Adrenal gland (tissue), 12 donors: ENCODE results near the gene ST3GAL3. TPM values are rescaled to one million over a fixed set of nuclear protein-coding genes. Genes with fewer than 3 reads are reported as not detected.
"Not testable (repeated sequence)": the region's sequence is repeated elsewhere in the genome, so short reads cannot be mapped to it uniquely, and the experiment has no call there.

Source experiments
- DNase-seq, 7 donors: peaks; one replicate each; pipeline ENCODE4 v3.0.0-alpha.2; 2019 to 2020
- H3K27ac ChIP-seq, 5 donors: fragments of 200-600 bp; sonication (generic) in 4 of 5; 1 replicate in 3 of 5; 2 replicates in 2 of 5; pipeline versions ENCODE4 v1.5.1 to v1.8.0; 2016 to 2020; ENCODE audit warnings: mild to moderate bottlenecking in 1 of 5
- H3K27me3 ChIP-seq: fragments of 200-600 bp; 2 replicates; pipeline ENCODE4 v1.8.0; 2021
- H3K36me3 ChIP-seq, 2 donors: fragments of 200-600 bp; replicated peaks in 1 of 2; 1 replicate in 1 of 2; 2 replicates in 1 of 2; pipeline versions ENCODE4 v1.5.1 to v1.8.0; 2018 to 2022
- H3K4me1 ChIP-seq, 2 donors: fragments of 200-600 bp; replicated peaks in 1 of 2; 1 replicate in 1 of 2; 2 replicates in 1 of 2; pipeline versions ENCODE4 v1.5.1 to v1.8.0; 2018 to 2021
- H3K4me3 ChIP-seq, 4 donors: fragments of 200-600 bp; sonication (generic) in 3 of 4; one replicate each; pipeline ENCODE4 v1.5.1; 2016 to 2018
- H3K9me3 ChIP-seq, 3 donors: fragments of 200-600 bp; sonication (generic) in 1 of 3; replicated peaks in 1 of 3; 1 replicate in 2 of 3; 2 replicates in 1 of 3; pipeline versions ENCODE4 v1.5.1 to v1.8.0; 2016 to 2021
- CTCF ChIP-seq, 6 experiments: fragments of 450-650 bp in 4 of 6; fragments of 200-600 bp in 2 of 6; sonication (generic) in 1 of 6; IDR thresholded peaks; 1 replicate in 5 of 6; 2 replicates in 1 of 6; pipeline versions ENCODE4 v1.5.1 to v1.8.0; 2016 to 2021; ENCODE audit warnings: antibody characterized with exemption in 6 of 6, mild to moderate bottlenecking in 2 of 6, moderate library complexity in 1 of 6
- POLR2A ChIP-seq, 2 donors: fragments of 450-650 bp; IDR thresholded peaks; one replicate each; pipeline ENCODE4 v1.6.1; 2017; ENCODE audit warnings: antibody characterized with exemption in 2 of 2, mild to moderate bottlenecking in 2 of 2, moderate library complexity in 1 of 2
- WGBS, 4 donors: extraction: QIAGEN DNeasy Blood & Tissue Kit in 2 of 4; methylation state at CpG; one replicate each; pipeline versions ENCODE4 v1.1.5 to v1.1.7; 2013 to 2017; 5-methylcytosine and 5-hydroxymethylcytosine counted together
- intact Hi-C, 2 donors: fragments of 100-400 bp; cut with DNase I; formaldehyde crosslinking; loops; one replicate each; pipeline versions ENCODE4 v1.14.1 to v1.15.0; 2022 to 2023
- polyA plus RNA-seq, 3 donors: library from polyadenylated mRNA; stranded (reverse); fragments of 200-250 nt in 2 of 3; fragments of 350-450 nt in 1 of 3; fragmentation: Illumina TruSeq in 1 of 3; extraction: RNeasy Lipid Tissue Mini Kit (QIAGEN cat#74804) in 1 of 3; gene quantifications; one replicate each; pipeline ENCODE4 v1.2.3, GENCODE V29; 2013 to 2014
- total RNA-seq, 9 donors: library from RNA; depleted of rRNA in 4 of 9; stranded (reverse); fragments of >200 nt in 4 of 9; fragments of 120-200 nt in 1 of 9; fragmentation: NEBNext Ultra II Directional in 1 of 9; extraction: Animal tissue kit (Norgen Biotek cat#: 25700) in 1 of 9; gene quantifications; one replicate each; pipeline versions ENCODE4 v1.1.0 to v1.2.4, GENCODE V29; 2013 to 2023
- donor health status: healthy with polysubstance abuse.
- donor health status: Bipolar disorder and iron deficiency.
- donor health status: DM: yes; HTN: yes; CAD: no.
- donor health status: DM: no; HTN: no; CAD: no.
- donor health status: DM: no; HTN: no; CAD: no.
- donor health status: DM: yes; HTN: yes; CAD: no.

The ST3GAL3 gene
- total and polyA plus RNA-seq, 12 donors, result 15.6 to 47.5 (median 27.7) TPM

GRCh38 chr1:43776043-43776761 lies 68.9 kb downstream of the ST3GAL3 start:
- Histone ChIP-seq H3K9me3 (no peaks in the 10 kb centered on the region), H3K4me1 (peaks cover 0 to 7% of the 10 kb centered on the region in 2 donors), H3K27me3 (no peaks in the 10 kb centered on the region), H3K36me3 (no peaks in the 10 kb centered on the region), H3K27ac (no peak overlapping the region), H3K4me3 (no peak overlapping the region)
- intact Hi-C loops, result no loop called here
- WGBS, 4 donors, result 95 to 97% (median 95%) methylated on average over 4 of the region's 4 CpGs
- no peak for DNase-seq
- TF ChIP-seq CTCF (IDR thresholded peaks at IDR 0.05), result no peak
- TF ChIP-seq POLR2A (IDR thresholded peaks at IDR 0.05), result no peak

GRCh38 chr1:43777916-43778315 lies 70.6 kb downstream of the ST3GAL3 start:
- H3K36me3 ChIP-seq, H3K9me3 ChIP-seq, H3K4me3 ChIP-seq, DNase-seq, H3K4me1 ChIP-seq, H3K27ac ChIP-seq, H3K27me3 ChIP-seq, intact Hi-C loops: not testable (repeated sequence)
- WGBS, 4 donors, result 92 to 99% (median 95%) methylated on average over 3 of the region's 3 CpGs

GRCh38 chr1:43779266-43779665 lies 71.9 kb downstream of the ST3GAL3 start:
- no peaks in the 10 kb centered on the region for H3K36me3 ChIP-seq
- TF ChIP-seq POLR2A (IDR thresholded peaks at IDR 0.05), result no peak
- no peak for TF ChIP-seq CTCF (IDR thresholded peaks at IDR 0.05)
- no peaks in the 10 kb centered on the region for H3K9me3 ChIP-seq
- WGBS, 4 donors, result 78 to 100% (median 88%) methylated on average over 1 of the region's 1 CpG
- no peak overlapping the region for H3K4me3 ChIP-seq
- no peaks in the 10 kb centered on the region for H3K27me3 ChIP-seq
- H3K4me1 ChIP-seq, result peaks cover 0 to 13% of the 10 kb centered on the region in 2 donors
- H3K27ac ChIP-seq, result no peak overlapping the region
- no peak for DNase-seq
- intact Hi-C loops, result no loop called here

- no peaks in the 10 kb centered on the region for H3K9me3 ChIP-seq
- intact Hi-C loops, result no loop called here
- no peak for DNase-seq
- no peak overlapping the region for H3K27ac ChIP-seq
- 95 to 100% (median 97%) methylated on average over 1 of the region's 1 CpG for WGBS, 4 donors
- TF ChIP-seq CTCF (IDR thresholded peaks at IDR 0.05), result no peak
- TF ChIP-seq POLR2A (IDR thresholded peaks at IDR 0.05), result no peak
- H3K4me3 ChIP-seq, result no peak overlapping the region
- no peaks in the 10 kb centered on the region for H3K36me3 ChIP-seq
- no peaks in the 10 kb centered on the region for H3K27me3 ChIP-seq
- H3K4me1 ChIP-seq, result peaks cover 0 to 9% of the 10 kb centered on the region in 2 donors
These were observed 72.6 kb downstream of the ST3GAL3 start for GRCh38 chr1:43779805-43780403.

GRCh38 chr1:43781574-43781973 lies 74.2 kb downstream of the ST3GAL3 start:
- no peaks in the 10 kb centered on the region for H3K27me3 ChIP-seq
- no peak for DNase-seq
- no peaks in the 10 kb centered on the region for H3K9me3 ChIP-seq
- TF ChIP-seq CTCF (IDR thresholded peaks at IDR 0.05) (no peak), POLR2A (IDR thresholded peaks at IDR 0.05) (no peak)
- no peaks in the 10 kb centered on the region for H3K36me3 ChIP-seq
- intact Hi-C loops, result no loop called here
- H3K4me1 ChIP-seq, result peaks cover 0 to 15% of the 10 kb centered on the region in 2 donors
- WGBS, 4 donors, result 83 to 90% (median 85%) methylated on average over 2 of the region's 2 CpGs
- no peak overlapping the region for H3K27ac ChIP-seq
- no peak overlapping the region for H3K4me3 ChIP-seq
